ENCODE results near the gene SST. TPM values are rescaled to one million over a fixed set of nuclear protein-coding genes. Genes with fewer than 3 reads are reported as not detected.
A peak's percentile ranks its signal among the peaks of the same experiment; 100 is the strongest.

Gene SST
- total and polyA plus RNA-seq, 2 of the 4 experiments (the other 2 are of a cell fraction), result not detected

DNA sequence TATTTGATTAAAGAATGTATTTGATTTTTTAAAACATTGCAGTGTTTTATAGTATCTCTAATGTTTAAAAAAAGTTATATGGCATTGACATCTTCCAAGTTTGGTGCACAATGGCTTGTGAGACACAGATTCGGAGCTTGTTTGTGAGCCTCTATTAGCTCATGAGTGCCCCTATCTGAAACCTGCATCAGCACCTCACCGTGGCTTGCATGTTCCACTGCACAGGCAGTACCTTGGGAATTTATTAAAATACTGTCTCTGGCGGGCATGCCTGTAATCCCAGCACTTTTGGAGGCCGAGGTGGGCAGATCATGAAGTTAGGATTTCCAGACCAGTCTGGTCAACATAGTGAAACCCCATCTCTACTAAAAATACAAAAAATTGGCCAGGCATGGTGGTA is 39.0 kb upstream of the SST start:
- WGBS, 2 experiments (ENCODE audit: extremely low coverage in 2 of 2, insufficient read length in 1 of 2), result 88% methylated on average over 1 of the region's 4 CpGs; no CpG with 5 or more reads in 1 of the 2 experiments
- H3K27ac ChIP-seq (ENCODE audit: insufficient read depth, low read length), result no peak overlapping the region
- H2AK9ac ChIP-seq (replicated peaks; ENCODE audit: low read depth, low read length, poor library complexity), result no peak overlapping the region
- no peaks in the 10 kb centered on the region for H4K20me1 ChIP-seq (ENCODE audit: insufficient read depth, low read length)
- H2BK120ac ChIP-seq (ENCODE audit: low read depth, low read length), result no peak overlapping the region
- H3K4me1 ChIP-seq (ENCODE audit: control insufficient read depth, insufficient read depth, low read length), result no peaks in the 10 kb centered on the region
- no TSS peak for BruUV-seq (replicated peaks)
- no peak overlapping the region for H2AK5ac ChIP-seq (ENCODE audit: low read depth, low read length)
- no peaks in the 10 kb centered on the region for H3K9me1 ChIP-seq (ENCODE audit: insufficient read depth, low read length)
- ATAC-seq (ENCODE audit: low read depth), result no peak
- POLR2A ChIA-PET (ENCODE audit: unreplicated experiment), result no interaction called here
- DNase-seq, result no peak
- no peak overlapping the region for H4K5ac ChIP-seq (ENCODE audit: low read depth, low read length)
- H3K9ac ChIP-seq (ENCODE audit: low read depth, low read length), result no peak overlapping the region
- H2BK5ac ChIP-seq (ENCODE audit: low read depth, low read length, poor library complexity, severe bottlenecking), result no peak overlapping the region
- H2BK20ac ChIP-seq (ENCODE audit: low read depth, low read length), result no peak overlapping the region
- H3K9me3 ChIP-seq (ENCODE audit: control insufficient read depth, insufficient read depth, low read length), result no peaks in the 10 kb centered on the region
- no peak overlapping the region for H3K18ac ChIP-seq (ENCODE audit: low read depth, low read length)
- H2AFZ ChIP-seq (replicated peaks; ENCODE audit: low read length, poor library complexity), result no peak overlapping the region
- H3K14ac ChIP-seq (replicated peaks; ENCODE audit: low read depth, low read length), result no peak overlapping the region
- H4K91ac ChIP-seq (ENCODE audit: insufficient read depth, low read depth, low read length), result no peak overlapping the region
- intact Hi-C loops (cut with micrococcal nuclease) (loop anchor here (10.0 kb wide), 1 partner anchor 864 kb away; the partner anchor contains the start of gene ADIPOQ), in situ Hi-C loops (cut with MboI; ENCODE audit: low sequenced_read_pairs) (loop anchor here (25.0 kb wide), 1 partner anchor 1528 kb away; no protein-coding TSS in a partner anchor), dilution Hi-C loops (cut with HindIII; ENCODE audit: low sequenced_read_pairs, unreplicated experiment) (no loop called here)
- no peak overlapping the region for H3K4me3 ChIP-seq (ENCODE audit: insufficient read depth, low read depth, low read length)
- H3K56ac ChIP-seq (ENCODE audit: extremely low read depth, insufficient read depth, low read length), result no peak overlapping the region
- H3K4me2 ChIP-seq (ENCODE audit: low read depth, low read length), result no peak overlapping the region
- no peak overlapping the region for H3K23ac ChIP-seq (ENCODE audit: low read depth, low read length)
- no peaks in the 10 kb centered on the region for H3K36me3 ChIP-seq (ENCODE audit: control insufficient read depth, insufficient read depth, low read length)
- TF ChIP-seq, protein P1, sequence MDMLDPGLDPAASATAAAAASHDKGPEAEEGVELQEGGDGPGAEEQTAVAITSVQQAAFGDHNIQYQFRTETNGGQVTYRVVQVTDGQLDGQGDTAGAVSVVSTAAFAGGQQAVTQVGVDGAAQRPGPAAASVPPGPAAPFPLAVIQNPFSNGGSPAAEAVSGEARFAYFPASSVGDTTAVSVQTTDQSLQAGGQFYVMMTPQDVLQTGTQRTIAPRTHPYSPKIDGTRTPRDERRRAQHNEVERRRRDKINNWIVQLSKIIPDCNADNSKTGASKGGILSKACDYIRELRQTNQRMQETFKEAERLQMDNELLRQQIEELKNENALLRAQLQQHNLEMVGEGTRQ (IDR thresholded peaks at IDR 0.05; ENCODE audit: low read depth, low read length), result no peak
- TF ChIP-seq CTCF (conservative IDR thresholded peaks at IDR 0.05; ENCODE audit: low read depth, low read length), result 0 out of 2 replicates have a peak, but pooled peaks have one; percentile 11
- TF ChIP-seq SMC3 (IDR thresholded peaks at IDR 0.05; ENCODE audit: low read depth, low read length), result no peak
- TF ChIP-seq FOS (IDR thresholded peaks at IDR 0.05; ENCODE audit: low read depth, low read length), result no peak
- TF ChIP-seq POLR2A (IDR thresholded peaks at IDR 0.05; ENCODE audit: low read depth, low read length), result no peak
- peaks cover 6% of the 10 kb centered on the region for H3K27me3 ChIP-seq (ENCODE audit: control insufficient read depth, insufficient read depth, low read length)
- no peaks in the 10 kb centered on the region for H3K79me1 ChIP-seq (ENCODE audit: low read depth in 1 of 2, low read length in 2 of 2)
- H4K8ac ChIP-seq (ENCODE audit: low read depth in 2 of 2, low read length in 2 of 2), result no peak overlapping the region
- H3K4ac ChIP-seq (ENCODE audit: low read depth, low read length), result no peak overlapping the region
- CTCF ChIA-PET, result interaction anchor here (1.2 kb wide), 1 partner anchor 29 kb away, joined by 3 read pairs; no protein-coding TSS in a partner anchor
- no peak overlapping the region for H2BK15ac ChIP-seq (ENCODE audit: low read depth, low read length)

Data from IMR-90 (cell line).